CD4-positive, alpha-beta T cell treated with Interleukin-15 for 1 hour (primary cell): ENCODE results near the gene DAB2IP.

Source experiments
- DNase-seq: peaks from one replicate; pipeline ENCODE4 v3.0.0-alpha.2; 2020

DAB2IP gene

GRCh38 chr9:121822093-121823085 is 171.0 kb downstream of the DAB2IP start:
- no peak for DNase-seq

- no peak for DNase-seq
Measured at GRCh38 chr9:121823451-121824169, 172.2 kb downstream of the DAB2IP start.

GRCh38 chr9:121824651-121825030 is 173.2 kb downstream of the DAB2IP start:
- DNase-seq: no peak

- DNase-seq: no peak
Measured at GRCh38 chr9:121825031-121825691, 173.7 kb downstream of the DAB2IP start.

- no peak for DNase-seq
Measured at GRCh38 chr9:121826711-121827110, 175.3 kb downstream of the DAB2IP start.

GRCh38 chr9:121827251-121827967 is 176.0 kb downstream of the DAB2IP start:
- DNase-seq: no peak

GRCh38 chr9:121830441-121831140 is 179.2 kb downstream of the DAB2IP start:
- no peak for DNase-seq

- no peak for DNase-seq
Measured at GRCh38 chr9:121831869-121832268, 180.4 kb downstream of the DAB2IP start.

- DNase-seq: no peak
Measured at GRCh38 chr9:121833061-121833460, 181.6 kb downstream of the DAB2IP start.
